WTC11 (cell line): Measurements from ENCODE around the gene TMEM151A. TPM values are rescaled to one million over a fixed set of nuclear protein-coding genes. Genes with fewer than 3 reads are reported as not detected.

ENCODE experiments used
- ATAC-seq: fragments of 200-7000 bp; cut with Tn5 transposase; 2 replicates; pipeline ENCODE4 v1.10.0; 2021; ENCODE audit warnings: mild to moderate bottlenecking, moderate library complexity
- CTCF ChIA-PET: fragments of 300-600 bp; sonication (Branson Sonifier 250); formaldehyde crosslinking; loops from one replicate; lab custom pipeline; 2021; ENCODE audit warnings: antibody characterized with exemption; lab: Charles Lee
- POLR2A ChIA-PET: fragments of 350-600 bp; sonication (Branson Sonifier 250); formaldehyde crosslinking; loops from one replicate; lab custom pipeline; 2021; ENCODE audit warnings: antibody characterized with exemption; lab: Charles Lee
- DNase-seq: peaks from one replicate; pipeline ENCODE4 v3.0.0; 2021; ENCODE audit warnings: low spot score
- H3K27ac Mint-ChIP-seq: 2 replicates; pipeline ENCODE4 v1.8.0; 2021; ENCODE audit warnings: mixed read lengths
- H3K27me3 Mint-ChIP-seq: 2 replicates; pipeline ENCODE4 v1.8.0; 2021; ENCODE audit warnings: low read depth, mild to moderate bottlenecking, moderate library complexity, mixed read lengths
- H3K36me3 Mint-ChIP-seq: 2 replicates; pipeline ENCODE4 v1.8.0; 2021; ENCODE audit warnings: mixed read lengths
- H3K4me1 Mint-ChIP-seq: 2 replicates; pipeline ENCODE4 v1.8.0; 2022; ENCODE audit warnings: mixed read lengths
- H3K4me3 Mint-ChIP-seq: 2 replicates; pipeline ENCODE4 v1.8.0; 2021; ENCODE audit warnings: mild to moderate bottlenecking, moderate library complexity, mixed read lengths
- H3K9me3 Mint-ChIP-seq: 2 replicates; pipeline ENCODE4 v1.8.0; 2021; ENCODE audit warnings: mixed read lengths
- ARID4B ChIP-seq: sonication (generic); formaldehyde crosslinking; IDR thresholded peaks from 2 replicates; pipeline ENCODE4 v1.8.0; 2023; ENCODE audit warnings: missing genetic modification reagents, mild to moderate bottlenecking, borderline replicate concordance
- CDX4 ChIP-seq: fragments of 250-450 bp; sonication (Bioruptor Pico); IDR thresholded peaks from 2 replicates; pipeline ENCODE4 v1.9.0; 2021; ENCODE audit warnings: moderate library complexity, mild to moderate bottlenecking, inconsistent platforms, borderline replicate concordance
- CREB1 ChIP-seq: sonication (generic); formaldehyde crosslinking; IDR thresholded peaks from 2 replicates; pipeline ENCODE4 v1.8.0; 2023; ENCODE audit warnings: mild to moderate bottlenecking, missing genetic modification reagents
- ELF4 ChIP-seq: sonication (generic); formaldehyde crosslinking; IDR thresholded peaks from 2 replicates; pipeline ENCODE4 v1.8.1; 2022; ENCODE audit warnings: low read depth, mild to moderate bottlenecking, moderate library complexity, missing genetic modification reagents
- ESRRA ChIP-seq: sonication (generic); formaldehyde crosslinking; IDR thresholded peaks from 2 replicates; pipeline ENCODE4 v1.8.1; 2022; ENCODE audit warnings: mild to moderate bottlenecking, missing genetic modification reagents, borderline replicate concordance
- ETV6 ChIP-seq: sonication (generic); formaldehyde crosslinking; IDR thresholded peaks from 2 replicates; pipeline ENCODE4 v1.8.1; 2022; ENCODE audit warnings: mild to moderate bottlenecking, missing genetic modification reagents
- GABPB1 ChIP-seq: sonication (generic); formaldehyde crosslinking; IDR thresholded peaks from 2 replicates; pipeline ENCODE4 v1.8.1; 2023; ENCODE audit warnings: mild to moderate bottlenecking, missing genetic modification reagents
- GRHL2 ChIP-seq: fragments of 250-450 bp; sonication (Bioruptor Pico); IDR thresholded peaks from 2 replicates; pipeline ENCODE4 v1.8.0; 2022; ENCODE audit warnings: mild to moderate bottlenecking, moderate library complexity; ENCODE audit not compliant: insufficient replicate concordance, severe bottlenecking
- HMGA2 ChIP-seq: fragments of 250-450 bp; sonication (Bioruptor Pico); IDR thresholded peaks from 2 replicates; pipeline ENCODE4 v1.4.0; 2021; ENCODE audit warnings: mild to moderate bottlenecking, moderate library complexity
- KAT7 ChIP-seq: sonication (generic); formaldehyde crosslinking; IDR thresholded peaks from 2 replicates; pipeline ENCODE4 v1.8.1; 2023; ENCODE audit warnings: missing genetic modification reagents, mild to moderate bottlenecking, borderline replicate concordance
- RORB ChIP-seq: fragments of 250-450 bp; sonication (Bioruptor Pico); IDR thresholded peaks from 2 replicates; pipeline ENCODE4 v1.9.0; 2021; ENCODE audit warnings: mild to moderate bottlenecking
- TEAD4 ChIP-seq: sonication (generic); formaldehyde crosslinking; IDR thresholded peaks from 2 replicates; pipeline ENCODE4 v1.8.0; 2022; ENCODE audit warnings: mild to moderate bottlenecking, missing genetic modification reagents
- USF1 ChIP-seq: sonication (generic); formaldehyde crosslinking; IDR thresholded peaks from 2 replicates; pipeline ENCODE4 v1.8.0; 2022; ENCODE audit warnings: mild to moderate bottlenecking, missing genetic modification reagents
- USF2 ChIP-seq: sonication (generic); formaldehyde crosslinking; IDR thresholded peaks from 2 replicates; pipeline ENCODE4 v1.8.1; 2023; ENCODE audit warnings: mild to moderate bottlenecking, missing genetic modification reagents, moderate library complexity
- ZMAT4 ChIP-seq: fragments of 250-450 bp; sonication (Bioruptor Pico); IDR thresholded peaks from 2 replicates; pipeline ENCODE4 v1.9.0; 2021; ENCODE audit warnings: mild to moderate bottlenecking
- ZNF121 ChIP-seq: sonication (generic); formaldehyde crosslinking; IDR thresholded peaks from 2 replicates; pipeline ENCODE4 v1.8.0; 2023; ENCODE audit warnings: missing genetic modification reagents
- ZNF138 ChIP-seq: sonication (generic); formaldehyde crosslinking; conservative IDR thresholded peaks from 2 replicates; pipeline ENCODE4 v1.8.1; 2022; ENCODE audit warnings: mild to moderate bottlenecking, moderate library complexity, missing genetic modification reagents
- ZNF423 ChIP-seq: fragments of 250-450 bp; sonication (Bioruptor Pico); IDR thresholded peaks from 2 replicates; pipeline ENCODE4 v2.1.2; 2022; ENCODE audit warnings: mild to moderate bottlenecking, moderate library complexity
- ZNF671 ChIP-seq: fragments of 250-450 bp; sonication (Bioruptor Pico); IDR thresholded peaks from 2 replicates; pipeline ENCODE4 v1.8.0; 2021; ENCODE audit warnings: mild to moderate bottlenecking
- total RNA-seq: library from RNA; stranded (reverse); gene quantifications from 3 replicates; pipeline ENCODE4 v1.2.3, GENCODE V29; 2021

The TMEM151A gene
- total RNA-seq, 1 experiment from 2014 or later = 2.2 TPM

- no peak for TF ChIP-seq USF1
- TF ChIP-seq CDX4 = no peak
- TF ChIP-seq TEAD4 (CRISPR knock-in tag) = no peak
- TF ChIP-seq ELF4 = no peak
- TF ChIP-seq ARID4B (CRISPR knock-in tag) = no peak
- TF ChIP-seq ZMAT4 = no peak
- TF ChIP-seq, all 79 proteins: peak for 0
Measured at GRCh38 chr11:66302656-66303055, 11.0 kb downstream of the TMEM151A start (continued).

GRCh38 chr11:66309475-66309874 is 17.8 kb downstream of the TMEM151A start:
- H3K4me3 Mint-ChIP-seq = no peak overlapping the region
- POLR2A ChIA-PET = interaction anchor here (0.7 to 1.1 kb wide), 2 partner anchors 21 to 157 kb away, joined by 3 to 4 read pairs; partner anchors contain the start of gene YIF1A
- ATAC-seq (no peak), DNase-seq (no peak)
- H3K9me3 Mint-ChIP-seq = no peaks in the 10 kb centered on the region
- peaks cover 4% of the 10 kb centered on the region for H3K27me3 Mint-ChIP-seq
- H3K27ac Mint-ChIP-seq = no peak overlapping the region
- CTCF ChIA-PET = interaction anchor here (0.7 to 5.8 kb wide), 6 partner anchors 21 to 79 kb away, joined by 3 to 319 read pairs (median 3); partner anchors contain the start of genes RIN1 and YIF1A
- H3K36me3 Mint-ChIP-seq = no peaks in the 10 kb centered on the region
- TF ChIP-seq ESRRA (CRISPR knock-in tag) = no peak
- no peak for TF ChIP-seq HMGA2 (CRISPR knock-in tag)
- TF ChIP-seq CREB1 (CRISPR knock-in tag) = no peak
- no peak for TF ChIP-seq ETV6 (CRISPR knock-in tag)
- TF ChIP-seq ZNF121 (CRISPR knock-in tag) = no peak
- TF ChIP-seq ZNF423 (CRISPR knock-in tag) = no peak
- TF ChIP-seq USF2 (CRISPR knock-in tag) = no peak
- TF ChIP-seq KAT7 (CRISPR knock-in tag) = no peak
- TF ChIP-seq ZNF671 = no peak
- TF ChIP-seq GRHL2 = no peak
- no peak for TF ChIP-seq ZMAT4
- no peak for TF ChIP-seq ZNF138
- no peak for TF ChIP-seq GABPB1 (CRISPR knock-in tag)
- TF ChIP-seq RORB (CRISPR knock-in tag) = no peak
- TF ChIP-seq, all 79 proteins: peak for 0
- H3K4me1 Mint-ChIP-seq = peaks cover 13% of the 10 kb centered on the region
